Fibroblast of lung (primary cell): ENCODE data around the gene CRYBB1. TPM values are rescaled to one million over a fixed set of nuclear protein-coding genes. Genes with fewer than 3 reads are reported as not detected.

Source experiments
- DNase-seq, 2 donors: peaks; one replicate each; pipeline versions ENCODE4 v3.0.0 to v3.0.0-alpha.2; 2010; ENCODE audit warnings: low read depth in 2 of 2
- H2AFZ ChIP-seq: 2 replicates; pipeline ENCODE4 v1.5.1; 2012; ENCODE audit warnings: low read length, control low read depth, inconsistent platforms
- H3K27ac ChIP-seq: 2 replicates; pipeline ENCODE4 v1.5.1; 2011; ENCODE audit warnings: low read length, control low read depth; ENCODE audit not compliant: insufficient read depth
- H3K27me3 ChIP-seq: 2 replicates; pipeline ENCODE4 v1.5.1; 2011; ENCODE audit warnings: mild to moderate bottlenecking, low read length; ENCODE audit not compliant: control insufficient read depth, insufficient read depth
- H3K36me3 ChIP-seq: 2 replicates; pipeline ENCODE4 v1.5.1; 2011; ENCODE audit warnings: low read length; ENCODE audit not compliant: control insufficient read depth, insufficient read depth
- H3K4me1 ChIP-seq: 2 replicates; pipeline ENCODE4 v1.5.1; 2011; ENCODE audit warnings: low read length; ENCODE audit not compliant: control insufficient read depth, insufficient read depth; ENCODE audit errors: extremely low read depth
- H3K4me2 ChIP-seq: 2 replicates; pipeline ENCODE4 v1.5.1; 2011; ENCODE audit warnings: low read length, control low read depth; ENCODE audit not compliant: insufficient read depth; ENCODE audit errors: extremely low read depth
- H3K4me3 ChIP-seq, 4 experiments: fragments of 200-600 bp in 1 of 4; sonication (generic) in 1 of 4; replicated peaks in 1 of 4; 2 replicates each; pipeline ENCODE4 v1.5.1; 2011 to 2016; ENCODE audit warnings: low read length in 4 of 4, low read depth in 3 of 4, mild to moderate bottlenecking in 3 of 4, control low read depth in 2 of 4, inconsistent platforms in 1 of 4, mixed read lengths in 1 of 4; ENCODE audit not compliant: insufficient read depth in 1 of 4; ENCODE audit errors: control extremely low read depth in 1 of 4
- H3K79me2 ChIP-seq: 2 replicates; pipeline ENCODE4 v1.5.1; 2012; ENCODE audit warnings: mild to moderate bottlenecking, low read length, inconsistent platforms; ENCODE audit not compliant: control insufficient read depth, insufficient read depth
- H3K9ac ChIP-seq: 2 replicates; pipeline ENCODE4 v1.5.1; 2011; ENCODE audit warnings: mild to moderate bottlenecking, low read length, control low read depth; ENCODE audit not compliant: insufficient read depth
- H3K9me3 ChIP-seq: 2 replicates; pipeline ENCODE4 v1.5.1; 2012; ENCODE audit warnings: low read depth, low read length; ENCODE audit not compliant: control insufficient read depth, insufficient read depth
- H4K20me1 ChIP-seq: 2 replicates; pipeline ENCODE4 v1.5.1; 2011; ENCODE audit warnings: low read length; ENCODE audit not compliant: control insufficient read depth, insufficient read depth; ENCODE audit errors: extremely low read depth
- CTCF ChIP-seq, 2 donors: IDR thresholded peaks in 1 of 2; conservative IDR thresholded peaks in 1 of 2; 1 replicate in 1 of 2; 2 replicates in 1 of 2; pipeline ENCODE4 v1.5.1; 2011 to 2012; ENCODE audit warnings: low read length in 2 of 2, control low read depth in 1 of 2, inconsistent platforms in 1 of 2, low read depth in 1 of 2, mild to moderate bottlenecking in 1 of 2
- EZH2 ChIP-seq: IDR thresholded peaks from 2 replicates; pipeline ENCODE4 v1.5.1; 2012; ENCODE audit warnings: low read length, control low read depth, mild to moderate bottlenecking; ENCODE audit errors: missing control alignments
- polyA plus RNA-seq, 2 donors: library from polyadenylated mRNA; depleted of rRNA in 1 of 2; stranded (reverse) in 1 of 2; unstranded in 1 of 2; fragments of >200 nt; gene quantifications; 2 replicates each; pipeline ENCODE4 v1.2.1, GENCODE V29; 2011 to 2012; ENCODE audit warnings: missing spikeins in 1 of 2
- total RNA-seq: library from RNA; depleted of rRNA; stranded (reverse); fragments of >200 nt; gene quantifications from 2 replicates; pipeline ENCODE4 v1.2.1, GENCODE V29; 2014

CRYBB1 gene
- total and polyA plus RNA-seq, 2 donors (not counting 1 experiment from before 2014, with no cell fraction given) = not detected

GRCh38 chr22:26551568-26551967 lies 66.3 kb downstream of the CRYBB1 start:
- H3K4me3 ChIP-seq = no peak overlapping the region
- H4K20me1 ChIP-seq = no peaks in the 10 kb centered on the region
- no peak overlapping the region for H3K9ac ChIP-seq
- H3K4me2 ChIP-seq = no peak overlapping the region
- no peaks in the 10 kb centered on the region for H3K9me3 ChIP-seq
- H3K27me3 ChIP-seq = no peaks in the 10 kb centered on the region
- no peak overlapping the region for H2AFZ ChIP-seq
- H3K36me3 ChIP-seq = no peaks in the 10 kb centered on the region
- DNase-seq = no peak
- peaks cover 19% of the 10 kb centered on the region for H3K4me1 ChIP-seq
- H3K27ac ChIP-seq = peak overlapping the region; percentile 90
- H3K79me2 ChIP-seq = peaks cover 12% of the 10 kb centered on the region
- no peak for TF ChIP-seq EZH2
- no peak for TF ChIP-seq CTCF (conservative IDR thresholded peaks at IDR 0.05 in 1 of 2, IDR thresholded peaks at IDR 0.05 in 1 of 2; ENCODE audit: low read depth in 1 of 2, low read length in 2 of 2)

- Histone ChIP-seq H4K20me1 (no peaks in the 10 kb centered on the region), H3K9me3 (no peaks in the 10 kb centered on the region), H3K27me3 (no peaks in the 10 kb centered on the region), H3K36me3 (no peaks in the 10 kb centered on the region), H3K4me1 (peaks cover 19% of the 10 kb centered on the region), H3K4me2 (peak overlapping the region; percentile 27), H2AFZ (no peak overlapping the region), H3K4me3 (no peak overlapping the region), H3K27ac (peak overlapping the region; percentile 52), H3K9ac (no peak overlapping the region), H3K79me2 (peaks cover 12% of the 10 kb centered on the region)
- TF ChIP-seq CTCF (conservative IDR thresholded peaks at IDR 0.05 in 1 of 2, IDR thresholded peaks at IDR 0.05 in 1 of 2; ENCODE audit: low read depth in 1 of 2, low read length in 2 of 2) (no peak), EZH2 (no peak)
- peak; percentile 93 to 99 for DNase-seq
Measured at GRCh38 chr22:26550498-26551033, 67.3 kb downstream of the CRYBB1 start.

GRCh38 chr22:26549902-26550497 lies 67.8 kb downstream of the CRYBB1 start:
- Histone ChIP-seq H3K79me2 (peaks cover 12% of the 10 kb centered on the region), H3K27me3 (no peaks in the 10 kb centered on the region), H3K9me3 (no peaks in the 10 kb centered on the region), H3K27ac (peak overlapping the region; percentile 52), H3K4me3 (no peak overlapping the region), H3K4me1 (peaks cover 19% of the 10 kb centered on the region), H3K9ac (no peak overlapping the region), H2AFZ (no peak overlapping the region), H3K4me2 (peak overlapping the region; percentile 27), H4K20me1 (no peaks in the 10 kb centered on the region), H3K36me3 (no peaks in the 10 kb centered on the region)
- peak in 1 of 2 donors; percentile 50 for DNase-seq
- TF ChIP-seq EZH2 (no peak), CTCF (conservative IDR thresholded peaks at IDR 0.05 in 1 of 2, IDR thresholded peaks at IDR 0.05 in 1 of 2; ENCODE audit: low read depth in 1 of 2, low read length in 2 of 2) (no peak)

Other genes with a start within 250 kb of the CRYBB1 start
- 1.5 and 1.7 TPM in 2 replicates for gene ASPHD2, start 188.8 kb downstream of the CRYBB1 start, total RNA-seq
- 0.42 and 0.88 TPM in 2 replicates for gene ASPHD2, start 188.8 kb downstream of the CRYBB1 start, polyA plus RNA-seq
- 29.3 and 37.7 TPM in 2 replicates for gene HPS4, start 134.2 kb downstream of the CRYBB1 start, total RNA-seq
- 23.0 and 27.6 TPM in 2 replicates for gene HPS4, start 134.2 kb downstream of the CRYBB1 start, polyA plus RNA-seq
- 7.7 and 7.9 TPM in 2 replicates for gene SRRD, start 134.2 kb downstream of the CRYBB1 start, total RNA-seq
- 25.1 and 30.0 TPM in 2 replicates for gene SRRD, start 134.2 kb downstream of the CRYBB1 start, polyA plus RNA-seq
- 40.3 TPM in 2 replicates for gene TFIP11, start 105.6 kb downstream of the CRYBB1 start, total RNA-seq
- 24.2 and 31.1 TPM in 2 replicates for gene TFIP11, start 105.6 kb downstream of the CRYBB1 start, polyA plus RNA-seq
- gene TPST2, start 27.9 kb downstream of the CRYBB1 start, total RNA-seq = 17.7 and 35.0 TPM in 2 replicates
- gene TPST2, start 27.9 kb downstream of the CRYBB1 start, polyA plus RNA-seq = 26.1 and 32.5 TPM in 2 replicates
- not detected in 2 replicates for gene CRYBA4, start 3.9 kb upstream of the CRYBB1 start, total RNA-seq
- not detected in 2 replicates for gene CRYBA4, start 3.9 kb upstream of the CRYBB1 start, polyA plus RNA-seq
- gene MIAT, start 39.6 kb upstream of the CRYBB1 start, total RNA-seq = 2.1 and 10.2 TPM in 2 replicates
- gene MIAT, start 39.6 kb upstream of the CRYBB1 start, polyA plus RNA-seq = 1.6 and 1.9 TPM in 2 replicates